SU-DHL-6 (cell line): Measurements from ENCODE around the gene COL25A1.

Source experiments
- CTCF ChIP-seq: fragments of 200-600 bp; sonication (generic); IDR thresholded peaks from one replicate; pipeline ENCODE4 v1.5.1; 2017; ENCODE audit warnings: antibody characterized with exemption, mild to moderate bottlenecking, low read length, moderate library complexity; ENCODE audit not compliant: insufficient read depth, poor library complexity, severe bottlenecking
- EZH2phosphoT487 ChIP-seq: fragments of 200-600 bp; sonication (generic), shearing (Covaris generic); conservative IDR thresholded peaks from 2 replicates; pipeline ENCODE4 v1.6.1; 2018; ENCODE audit warnings: mild to moderate bottlenecking, antibody characterized with exemption, low read length, moderate library complexity, mixed read lengths

- TF ChIP-seq CTCF (no peak), EZH2phosphoT487 (no peak)
Measured at GRCh38 chr4:109301651-109302360, 652 bp downstream of the COL25A1 start.
